ENCODE data around the gene HS6ST1.

The HS6ST1 gene

DNA sequence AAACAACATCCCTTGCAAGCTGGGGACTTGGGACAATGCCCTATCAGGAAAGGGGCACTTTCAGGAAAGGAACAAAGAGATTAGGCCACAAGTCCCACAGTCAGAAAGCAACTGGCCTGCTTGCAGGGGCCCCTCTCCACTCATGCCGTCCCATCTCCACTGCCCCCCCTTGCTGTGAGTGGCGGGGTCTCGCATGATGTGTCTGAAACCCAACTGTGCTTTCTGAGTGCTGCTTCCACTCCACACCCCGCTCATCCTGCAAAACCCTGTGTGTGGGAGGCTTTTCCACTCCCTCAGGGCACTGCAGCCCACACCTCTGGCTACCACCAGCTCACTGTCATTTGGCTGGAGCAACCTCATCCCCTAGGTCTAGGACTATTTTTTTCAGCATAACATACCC lies 7.9 kb downstream of the HS6ST1 start:
- Histone ChIP-seq H3K4me3 (replicated peaks; ENCODE audit: insufficient read depth, low read length) (no peak overlapping the region), H3K27me3 (ENCODE audit: insufficient read depth, poor library complexity, severe bottlenecking) (no peaks in the 10 kb centered on the region), H3K27ac (replicated peaks) (no peak overlapping the region)
- no peak for DNase-seq (ENCODE audit: low read depth in 1 of 2, low spot score in 1 of 2)
- TF ChIP-seq GABPA (IDR thresholded peaks at IDR 0.05; ENCODE audit: low read depth), result no peak
- no peak for TF ChIP-seq POLR2AphosphoS5 (IDR thresholded peaks at IDR 0.05; ENCODE audit: low read depth)
- TF ChIP-seq SPI1 (IDR thresholded peaks at IDR 0.05; ENCODE audit: borderline replicate concordance, low read depth), result no peak

- H3K27me3 ChIP-seq (ENCODE audit: insufficient read depth, poor library complexity, severe bottlenecking), result no peaks in the 10 kb centered on the region
- DNase-seq (ENCODE audit: low read depth in 1 of 2, low spot score in 1 of 2), result no peak
- no peak overlapping the region for H3K4me3 ChIP-seq (replicated peaks; ENCODE audit: insufficient read depth, low read length)
- H3K27ac ChIP-seq (replicated peaks), result no peak overlapping the region
- TF ChIP-seq, protein P1, sequence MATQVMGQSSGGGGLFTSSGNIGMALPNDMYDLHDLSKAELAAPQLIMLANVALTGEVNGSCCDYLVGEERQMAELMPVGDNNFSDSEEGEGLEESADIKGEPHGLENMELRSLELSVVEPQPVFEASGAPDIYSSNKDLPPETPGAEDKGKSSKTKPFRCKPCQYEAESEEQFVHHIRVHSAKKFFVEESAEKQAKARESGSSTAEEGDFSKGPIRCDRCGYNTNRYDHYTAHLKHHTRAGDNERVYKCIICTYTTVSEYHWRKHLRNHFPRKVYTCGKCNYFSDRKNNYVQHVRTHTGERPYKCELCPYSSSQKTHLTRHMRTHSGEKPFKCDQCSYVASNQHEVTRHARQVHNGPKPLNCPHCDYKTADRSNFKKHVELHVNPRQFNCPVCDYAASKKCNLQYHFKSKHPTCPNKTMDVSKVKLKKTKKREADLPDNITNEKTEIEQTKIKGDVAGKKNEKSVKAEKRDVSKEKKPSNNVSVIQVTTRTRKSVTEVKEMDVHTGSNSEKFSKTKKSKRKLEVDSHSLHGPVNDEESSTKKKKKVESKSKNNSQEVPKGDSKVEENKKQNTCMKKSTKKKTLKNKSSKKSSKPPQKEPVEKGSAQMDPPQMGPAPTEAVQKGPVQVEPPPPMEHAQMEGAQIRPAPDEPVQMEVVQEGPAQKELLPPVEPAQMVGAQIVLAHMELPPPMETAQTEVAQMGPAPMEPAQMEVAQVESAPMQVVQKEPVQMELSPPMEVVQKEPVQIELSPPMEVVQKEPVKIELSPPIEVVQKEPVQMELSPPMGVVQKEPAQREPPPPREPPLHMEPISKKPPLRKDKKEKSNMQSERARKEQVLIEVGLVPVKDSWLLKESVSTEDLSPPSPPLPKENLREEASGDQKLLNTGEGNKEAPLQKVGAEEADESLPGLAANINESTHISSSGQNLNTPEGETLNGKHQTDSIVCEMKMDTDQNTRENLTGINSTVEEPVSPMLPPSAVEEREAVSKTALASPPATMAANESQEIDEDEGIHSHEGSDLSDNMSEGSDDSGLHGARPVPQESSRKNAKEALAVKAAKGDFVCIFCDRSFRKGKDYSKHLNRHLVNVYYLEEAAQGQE (IDR thresholded peaks at IDR 0.05; ENCODE audit: insufficient replicate concordance, low read depth), result no peak
- no peak for TF ChIP-seq SPI1 (IDR thresholded peaks at IDR 0.05; ENCODE audit: borderline replicate concordance, low read depth)
- no peak for TF ChIP-seq GABPA (IDR thresholded peaks at IDR 0.05; ENCODE audit: low read depth)
- TF ChIP-seq, protein P2, sequence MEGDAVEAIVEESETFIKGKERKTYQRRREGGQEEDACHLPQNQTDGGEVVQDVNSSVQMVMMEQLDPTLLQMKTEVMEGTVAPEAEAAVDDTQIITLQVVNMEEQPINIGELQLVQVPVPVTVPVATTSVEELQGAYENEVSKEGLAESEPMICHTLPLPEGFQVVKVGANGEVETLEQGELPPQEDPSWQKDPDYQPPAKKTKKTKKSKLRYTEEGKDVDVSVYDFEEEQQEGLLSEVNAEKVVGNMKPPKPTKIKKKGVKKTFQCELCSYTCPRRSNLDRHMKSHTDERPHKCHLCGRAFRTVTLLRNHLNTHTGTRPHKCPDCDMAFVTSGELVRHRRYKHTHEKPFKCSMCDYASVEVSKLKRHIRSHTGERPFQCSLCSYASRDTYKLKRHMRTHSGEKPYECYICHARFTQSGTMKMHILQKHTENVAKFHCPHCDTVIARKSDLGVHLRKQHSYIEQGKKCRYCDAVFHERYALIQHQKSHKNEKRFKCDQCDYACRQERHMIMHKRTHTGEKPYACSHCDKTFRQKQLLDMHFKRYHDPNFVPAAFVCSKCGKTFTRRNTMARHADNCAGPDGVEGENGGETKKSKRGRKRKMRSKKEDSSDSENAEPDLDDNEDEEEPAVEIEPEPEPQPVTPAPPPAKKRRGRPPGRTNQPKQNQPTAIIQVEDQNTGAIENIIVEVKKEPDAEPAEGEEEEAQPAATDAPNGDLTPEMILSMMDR (IDR thresholded peaks at IDR 0.05; ENCODE audit: insufficient read depth, low read length), result no peak
- TF ChIP-seq POLR2AphosphoS5 (IDR thresholded peaks at IDR 0.05; ENCODE audit: low read depth), result no peak
Observed at GRCh38 chr2:128310094-128310716, 8.5 kb downstream of the HS6ST1 start.

DNA sequence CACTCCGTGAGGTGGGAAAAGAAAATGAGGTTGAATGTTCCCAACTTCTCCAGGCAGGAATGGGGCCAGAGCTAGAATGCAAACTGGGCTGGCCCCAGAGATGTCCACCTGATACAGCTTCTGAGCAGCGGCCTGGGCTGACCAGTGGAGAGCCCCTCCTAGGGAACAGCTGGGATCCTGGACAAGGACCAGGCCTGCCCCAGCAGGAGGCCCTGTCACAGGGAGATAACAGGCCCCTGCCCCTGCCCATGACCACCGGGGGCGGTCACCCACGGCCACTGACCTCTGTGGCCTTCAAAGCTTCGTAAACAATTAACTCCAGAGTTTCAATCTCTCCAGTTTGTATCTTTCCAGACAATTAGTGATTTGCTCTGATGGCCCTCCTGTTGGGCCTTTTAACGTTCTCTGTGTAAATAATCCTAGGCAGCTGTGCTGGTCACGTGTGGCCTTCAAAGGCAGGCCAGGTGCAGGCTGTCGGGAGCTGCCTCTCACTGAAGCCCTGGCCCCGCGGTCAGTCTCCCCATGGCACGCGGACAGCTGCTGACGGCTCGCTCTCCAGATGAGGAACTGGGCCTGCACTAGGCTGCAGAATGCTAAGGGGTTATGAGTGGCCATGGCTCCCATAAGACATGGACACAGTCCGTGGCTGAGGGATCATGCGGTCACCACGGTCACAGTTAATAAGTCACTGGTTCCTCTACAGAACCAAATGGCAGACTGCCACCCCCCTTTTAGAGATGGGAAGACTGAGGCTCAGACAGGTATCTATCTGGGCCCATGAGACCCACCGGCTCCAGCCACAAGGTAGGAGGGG lies 9.2 kb downstream of the HS6ST1 start:
- no peak for DNase-seq (ENCODE audit: low read depth in 1 of 2, low spot score in 1 of 2)
- TF ChIP-seq GABPA (IDR thresholded peaks at IDR 0.05; ENCODE audit: low read depth) (no peak), SPI1 (IDR thresholded peaks at IDR 0.05; ENCODE audit: borderline replicate concordance, low read depth) (0 out of 2 replicates have a peak, but pooled peaks have one; percentile 16)
- TF ChIP-seq, protein P2 (IDR thresholded peaks at IDR 0.05; ENCODE audit: insufficient read depth, low read length), result no peak
- H3K4me3 ChIP-seq (replicated peaks; ENCODE audit: insufficient read depth, low read length), result no peak overlapping the region
- no peaks in the 10 kb centered on the region for H3K27me3 ChIP-seq (ENCODE audit: insufficient read depth, poor library complexity, severe bottlenecking)
- no peak overlapping the region for H3K27ac ChIP-seq (replicated peaks)

DNA sequence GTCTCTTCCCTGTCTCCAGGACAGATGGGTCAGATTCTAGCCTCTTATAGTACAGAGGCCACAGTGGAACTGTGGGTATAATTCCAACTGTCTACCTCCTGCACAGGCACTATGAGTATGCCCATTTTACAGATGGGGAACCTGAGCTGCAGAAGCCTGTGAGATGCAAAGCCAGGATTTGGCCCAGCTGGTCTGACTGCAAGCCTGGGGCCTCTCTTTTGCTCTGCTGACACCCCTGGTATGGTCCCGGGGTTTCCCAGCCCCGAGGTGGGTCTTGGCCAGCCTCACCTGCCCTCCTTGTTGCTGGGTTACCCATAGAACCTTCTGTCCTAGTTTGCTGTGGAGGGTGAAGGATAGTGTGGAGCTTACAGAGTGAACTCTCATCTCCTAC lies 9.8 kb downstream of the HS6ST1 start:
- no peak overlapping the region for H3K4me3 ChIP-seq (replicated peaks; ENCODE audit: insufficient read depth, low read length)
- DNase-seq (ENCODE audit: low read depth in 1 of 2, low spot score in 1 of 2), result no peak
- TF ChIP-seq, protein P1 (IDR thresholded peaks at IDR 0.05; ENCODE audit: insufficient replicate concordance, low read depth), result no peak
- TF ChIP-seq POLR2AphosphoS5 (IDR thresholded peaks at IDR 0.05; ENCODE audit: low read depth) (no peak), SPI1 (IDR thresholded peaks at IDR 0.05; ENCODE audit: borderline replicate concordance, low read depth) (no peak), GABPA (IDR thresholded peaks at IDR 0.05; ENCODE audit: low read depth) (no peak)
- TF ChIP-seq, protein P2 (IDR thresholded peaks at IDR 0.05; ENCODE audit: insufficient read depth, low read length), result no peak
- H3K27me3 ChIP-seq (ENCODE audit: insufficient read depth, poor library complexity, severe bottlenecking), result no peaks in the 10 kb centered on the region
- H3K27ac ChIP-seq (replicated peaks), result no peak overlapping the region

Measured in HL-60 (cell line).